NCI-H226 (cell line): Measurements from ENCODE around the gene NEU1.
"Not testable (repeated sequence)": the region's sequence is repeated elsewhere in the genome, so short reads cannot be mapped to it uniquely, and the experiment has no call there.

ENCODE experiments used
- DNase-seq: peaks from one replicate; pipeline ENCODE4 v3.0.0-alpha.2; 2015

The NEU1 gene

GRCh38 chr6:31815025-31815838 lies 47.4 kb downstream of the NEU1 start, which contains the start of the genes HSPA1A and HSPA1L:
Gene HSPA1A, plus strand, starts transcription at chr6:31815543. Its CDS starts 214 bp downstream, at chr6:31815757.
Gene HSPA1L, minus strand, starts transcription at chr6:31815283. Its CDS starts 3,311 bp downstream, at chr6:31811972.
- DNase-seq: peak; percentile 97

GRCh38 chr6:31814677-31815024 lies 48.0 kb downstream of the NEU1 start:
- DNase-seq: peak; percentile 96

GRCh38 chr6:31813465-31813849 lies 49.2 kb downstream of the NEU1 start:
- no peak for DNase-seq

DNA sequence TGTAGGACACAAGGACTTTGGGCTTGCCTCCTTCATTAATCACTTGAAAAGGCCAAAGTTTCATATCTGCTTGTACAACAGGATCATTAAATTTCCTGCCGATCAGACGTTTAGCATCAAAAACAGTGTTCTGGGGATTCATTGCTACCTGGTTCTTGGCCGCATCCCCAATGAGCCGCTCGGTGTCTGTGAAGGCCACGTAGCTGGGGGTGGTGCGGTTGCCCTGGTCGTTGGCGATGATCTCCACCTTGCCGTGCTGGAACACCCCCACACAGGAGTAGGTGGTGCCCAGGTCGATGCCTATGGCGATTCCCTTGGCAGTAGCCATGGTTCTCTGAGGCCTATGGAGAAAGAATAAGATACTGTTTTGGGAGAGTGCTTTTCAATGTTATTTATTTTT lies 51.0 kb downstream of the NEU1 start:
- DNase-seq: no peak

DNA sequence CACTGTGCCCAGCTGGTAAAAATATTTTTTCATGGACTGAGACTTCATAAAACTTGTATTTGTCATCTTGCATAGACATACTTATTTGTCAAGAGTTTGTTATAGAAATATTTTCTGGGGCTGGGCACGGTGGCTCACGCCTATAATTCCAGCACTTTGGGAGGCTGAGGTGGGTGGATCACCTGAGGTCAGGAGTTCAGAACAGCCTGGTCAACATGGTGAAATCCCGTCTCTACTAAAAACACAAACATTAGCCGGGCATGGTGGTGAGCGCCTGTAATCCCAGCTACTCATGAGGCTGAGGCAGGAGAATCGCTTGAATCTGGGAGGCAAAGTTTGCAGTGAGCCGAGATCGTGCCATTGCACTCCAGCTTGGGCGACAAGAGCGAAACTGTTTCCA lies 54.0 kb downstream of the NEU1 start:
- not testable (repeated sequence) for DNase-seq
